ENCODE measurements around the gene KIF5C. TPM values are rescaled to one million over a fixed set of nuclear protein-coding genes. Genes with fewer than 3 reads are reported as not detected.

The KIF5C gene
- total RNA-seq, 1 experiment from 2014 or later: 6.6 TPM

GRCh38 chr2:149028891-149029290 is 153.9 kb downstream of the KIF5C start:
- no peak overlapping the region for H3K27ac ChIP-seq
- H3K9me3 ChIP-seq (replicated peaks): no peaks in the 10 kb centered on the region
- H3K4me1 ChIP-seq: no peaks in the 10 kb centered on the region
- H3K36me3 ChIP-seq: no peaks in the 10 kb centered on the region
- no peak for DNase-seq
- no peak overlapping the region for H3K4me3 ChIP-seq
- no peaks in the 10 kb centered on the region for H3K27me3 ChIP-seq

DNA sequence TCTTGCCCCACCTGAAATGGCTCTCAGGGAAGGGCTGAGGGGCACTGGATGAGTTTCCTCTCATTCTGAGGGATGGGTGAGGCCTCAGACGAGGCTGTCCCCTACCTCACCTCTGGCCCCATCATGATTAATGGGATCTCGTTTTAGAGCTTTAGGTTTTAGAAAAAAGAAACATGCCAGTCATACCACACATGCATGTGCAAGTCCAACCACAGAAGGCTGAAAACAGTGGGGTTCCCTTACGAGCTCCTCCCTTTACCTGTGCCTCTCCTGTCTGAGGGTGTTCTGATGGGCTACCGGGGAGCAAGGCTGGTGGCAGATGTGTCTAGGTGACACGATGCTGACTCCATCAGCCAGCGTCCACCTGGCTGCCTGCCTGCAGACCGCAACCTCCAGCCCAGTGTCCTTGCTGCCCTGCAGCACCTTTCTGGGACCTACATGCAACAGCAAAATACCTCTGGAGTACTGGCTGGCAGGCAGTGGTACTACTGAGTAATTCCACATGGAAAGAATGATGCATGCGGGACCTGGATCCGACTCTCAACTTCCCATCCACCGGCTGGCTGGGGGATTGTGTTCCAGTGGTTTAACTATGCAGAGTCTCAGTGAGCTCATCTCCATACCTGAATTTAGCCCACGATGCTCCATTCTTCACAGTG is 154.4 kb downstream of the KIF5C start:
- Histone ChIP-seq H3K4me3 (no peak overlapping the region), H3K9me3 (replicated peaks) (no peaks in the 10 kb centered on the region), H3K4me1 (no peaks in the 10 kb centered on the region), H3K27ac (no peak overlapping the region), H3K27me3 (no peaks in the 10 kb centered on the region), H3K36me3 (no peaks in the 10 kb centered on the region)
- DNase-seq: no peak

- Histone ChIP-seq H3K36me3 (no peaks in the 10 kb centered on the region), H3K9me3 (replicated peaks) (no peaks in the 10 kb centered on the region), H3K4me3 (no peak overlapping the region), H3K27me3 (no peaks in the 10 kb centered on the region), H3K4me1 (no peaks in the 10 kb centered on the region), H3K27ac (no peak overlapping the region)
- no peak for DNase-seq
Observed at GRCh38 chr2:149031396-149031795, 156.4 kb downstream of the KIF5C start.

- Histone ChIP-seq H3K36me3 (no peaks in the 10 kb centered on the region), H3K4me3 (no peak overlapping the region), H3K27ac (no peak overlapping the region), H3K9me3 (replicated peaks) (no peaks in the 10 kb centered on the region), H3K4me1 (no peaks in the 10 kb centered on the region), H3K27me3 (no peaks in the 10 kb centered on the region)
- peak; percentile 53 to 55 for DNase-seq
Observed at GRCh38 chr2:149033716-149034115, 158.7 kb downstream of the KIF5C start.

GRCh38 chr2:149034406-149034805 is 159.4 kb downstream of the KIF5C start:
- DNase-seq: no peak
- Histone ChIP-seq H3K4me3 (no peak overlapping the region), H3K36me3 (no peaks in the 10 kb centered on the region), H3K4me1 (no peaks in the 10 kb centered on the region), H3K27ac (no peak overlapping the region), H3K27me3 (no peaks in the 10 kb centered on the region), H3K9me3 (replicated peaks) (no peaks in the 10 kb centered on the region)

DNA sequence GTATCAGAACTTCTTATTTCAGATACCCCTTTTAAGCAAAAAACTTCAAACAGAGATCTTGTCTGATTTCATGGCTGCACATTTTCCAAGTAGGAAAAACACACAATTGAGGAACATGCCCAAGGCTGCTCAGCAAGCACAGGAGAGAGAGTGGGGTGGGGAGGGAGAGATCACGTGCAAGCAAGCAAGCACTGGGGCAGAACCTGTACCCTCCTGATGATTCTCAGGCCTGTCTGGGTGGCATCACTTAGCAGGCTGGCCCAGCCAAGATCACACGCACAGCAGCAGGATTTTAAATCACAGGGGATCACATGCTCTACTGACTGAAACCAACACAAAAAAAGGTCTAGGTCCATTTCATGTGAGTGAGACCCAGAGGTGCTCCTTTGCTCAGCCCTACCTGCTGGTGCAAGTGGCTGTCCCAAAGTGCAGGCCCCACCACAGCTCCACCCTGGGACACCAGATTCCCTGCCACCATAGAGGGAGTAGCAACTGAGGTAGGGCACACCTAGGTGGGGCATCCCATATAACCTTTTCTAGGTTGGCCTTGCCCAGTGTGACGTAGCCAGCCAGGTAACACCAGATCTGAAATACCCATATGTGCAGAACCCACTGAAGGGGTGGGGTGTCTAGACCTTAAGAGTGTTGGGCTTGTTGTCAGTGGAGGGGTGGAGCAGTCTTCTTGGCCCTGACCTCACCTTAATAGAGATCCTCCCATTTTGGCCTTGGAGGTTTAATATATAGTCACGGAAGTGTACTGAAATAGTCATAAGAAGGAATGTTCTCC is 161.7 kb downstream of the KIF5C start:
- Histone ChIP-seq H3K4me1 (no peaks in the 10 kb centered on the region), H3K4me3 (no peak overlapping the region), H3K9me3 (replicated peaks) (no peaks in the 10 kb centered on the region), H3K27ac (no peak overlapping the region), H3K36me3 (no peaks in the 10 kb centered on the region), H3K27me3 (no peaks in the 10 kb centered on the region)
- no peak for DNase-seq

- Histone ChIP-seq H3K4me1 (no peaks in the 10 kb centered on the region), H3K4me3 (no peak overlapping the region), H3K9me3 (replicated peaks) (no peaks in the 10 kb centered on the region), H3K27me3 (no peaks in the 10 kb centered on the region), H3K36me3 (no peaks in the 10 kb centered on the region), H3K27ac (no peak overlapping the region)
- DNase-seq: no peak
Observed at GRCh38 chr2:149037851-149038250, 162.8 kb downstream of the KIF5C start.

- Histone ChIP-seq H3K27ac (no peak within 1 kb of the TSS), H3K27me3 (no peaks in the 10 kb centered on the region), H3K9me3 (replicated peaks) (no peaks in the 10 kb centered on the region), H3K4me3 (no peak within 1 kb of the TSS), H3K4me1 (no peaks in the 10 kb centered on the region), H3K36me3 (no peaks in the 10 kb centered on the region)
- no peak for DNase-seq
Observed at GRCh38 chr2:149038442-149039212, 163.6 kb downstream of the KIF5C start, which contains the start of gene LYPD6B. Gene LYPD6B (plus strand): TSS chr2:149038699. CDS start chr2:149130949, 92,250 bp downstream.

- Histone ChIP-seq H3K36me3 (no peaks in the 10 kb centered on the region), H3K27me3 (no peaks in the 10 kb centered on the region), H3K27ac (no peak overlapping the region), H3K4me3 (no peak overlapping the region), H3K9me3 (replicated peaks) (no peaks in the 10 kb centered on the region), H3K4me1 (no peaks in the 10 kb centered on the region)
- DNase-seq: no peak
Observed at GRCh38 chr2:149039213-149039724, 164.2 kb downstream of the KIF5C start.

- Histone ChIP-seq H3K9me3 (replicated peaks) (no peaks in the 10 kb centered on the region), H3K27ac (no peak overlapping the region), H3K4me1 (no peaks in the 10 kb centered on the region), H3K4me3 (no peak overlapping the region), H3K36me3 (no peaks in the 10 kb centered on the region), H3K27me3 (no peaks in the 10 kb centered on the region)
- no peak for DNase-seq
Observed at GRCh38 chr2:149040451-149040850, 165.4 kb downstream of the KIF5C start.

- Histone ChIP-seq H3K9me3 (replicated peaks) (no peaks in the 10 kb centered on the region), H3K4me3 (no peak overlapping the region), H3K4me1 (no peaks in the 10 kb centered on the region), H3K27ac (no peak overlapping the region), H3K27me3 (no peaks in the 10 kb centered on the region), H3K36me3 (no peaks in the 10 kb centered on the region)
- no peak for DNase-seq
Observed at GRCh38 chr2:149041482-149041881, 166.5 kb downstream of the KIF5C start.

DNA sequence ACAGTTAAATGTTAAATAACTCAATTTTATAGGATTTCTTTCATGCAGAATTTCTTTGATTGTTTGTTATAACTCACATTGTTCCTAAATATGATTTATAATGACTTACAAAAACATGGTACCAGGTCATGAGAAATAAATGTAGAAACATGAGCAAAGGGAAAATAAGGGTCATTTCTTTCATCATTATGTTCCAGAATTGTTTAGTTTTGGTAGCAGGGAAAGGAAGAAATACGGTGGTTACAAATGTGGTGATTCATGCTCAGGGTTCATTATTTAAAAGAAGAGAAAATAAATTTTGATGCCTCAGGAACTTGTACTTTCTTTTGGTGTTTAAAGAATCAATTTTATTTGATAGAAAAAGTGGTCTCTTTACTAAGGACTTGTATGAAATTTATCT is 167.9 kb downstream of the KIF5C start:
- DNase-seq: no peak
- H3K27ac ChIP-seq: no peak overlapping the region

DNA sequence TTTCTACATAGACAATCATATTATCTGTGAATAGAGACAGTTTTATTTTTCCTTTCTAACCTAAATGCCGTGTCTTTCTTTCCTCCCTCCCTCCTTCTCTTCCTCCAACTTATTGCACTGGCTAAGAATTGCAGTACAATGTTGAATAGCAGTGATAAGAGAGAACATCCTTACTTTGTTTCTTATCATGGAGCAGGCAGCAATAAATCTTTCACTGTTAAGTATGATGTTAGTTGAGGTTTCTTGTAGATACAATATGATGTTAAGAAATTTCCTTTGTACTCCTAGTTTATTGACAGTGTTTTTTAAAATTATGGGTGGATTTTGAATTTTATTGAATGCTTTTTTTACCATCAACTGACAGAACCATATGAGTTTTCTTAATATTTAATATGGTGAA is 169.5 kb downstream of the KIF5C start:
- no peak for DNase-seq

More for the DNA sequence above, 167.9 kb downstream of the KIF5C start:
- H3K4me1 ChIP-seq: no peaks in the 10 kb centered on the region
- no peaks in the 10 kb centered on the region for H3K9me3 ChIP-seq (replicated peaks)
- no peaks in the 10 kb centered on the region for H3K36me3 ChIP-seq
- H3K27me3 ChIP-seq: no peaks in the 10 kb centered on the region
- no peak overlapping the region for H3K4me3 ChIP-seq

GRCh38 chr2:149047118-149047517 is 172.1 kb downstream of the KIF5C start:
- no peak for DNase-seq

More for the DNA sequence above, 169.5 kb downstream of the KIF5C start:
- no peak overlapping the region for H3K27ac ChIP-seq
- no peaks in the 10 kb centered on the region for H3K9me3 ChIP-seq (replicated peaks)
- H3K4me1 ChIP-seq: no peaks in the 10 kb centered on the region
- no peak overlapping the region for H3K4me3 ChIP-seq
- H3K36me3 ChIP-seq: no peaks in the 10 kb centered on the region
- H3K27me3 ChIP-seq: no peaks in the 10 kb centered on the region

DNA sequence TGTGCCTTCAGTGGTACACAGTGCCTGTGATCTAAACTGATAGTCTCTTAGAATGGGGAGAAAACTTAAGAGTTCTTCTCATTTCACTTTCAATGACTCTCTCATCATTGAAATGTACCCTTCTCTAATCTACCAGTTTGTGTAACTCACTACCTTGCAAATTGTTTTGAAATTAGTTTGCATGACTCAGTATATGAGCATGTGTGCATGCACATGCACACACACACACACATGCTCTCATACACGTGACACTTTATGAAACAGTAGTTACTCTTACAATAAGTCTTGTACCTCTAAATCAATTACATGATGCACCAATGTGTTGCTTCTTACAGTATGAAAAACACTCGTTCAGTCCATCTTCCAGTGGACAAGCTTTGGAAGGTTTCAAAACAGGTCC is 174.1 kb downstream of the KIF5C start:
- Histone ChIP-seq H3K4me3 (no peak overlapping the region), H3K27me3 (no peaks in the 10 kb centered on the region), H3K27ac (no peak overlapping the region), H3K4me1 (no peaks in the 10 kb centered on the region), H3K9me3 (replicated peaks) (no peaks in the 10 kb centered on the region), H3K36me3 (no peaks in the 10 kb centered on the region)
- DNase-seq: no peak

More at GRCh38 chr2:149047118-149047517, 172.1 kb downstream of the KIF5C start:
- no peak overlapping the region for H3K4me3 ChIP-seq
- H3K36me3 ChIP-seq: no peaks in the 10 kb centered on the region
- H3K4me1 ChIP-seq: no peaks in the 10 kb centered on the region
- H3K27me3 ChIP-seq: no peaks in the 10 kb centered on the region
- H3K27ac ChIP-seq: no peak overlapping the region
- no peaks in the 10 kb centered on the region for H3K9me3 ChIP-seq (replicated peaks)
